ENCODE data around the gene OR51F2. TPM values are rescaled to one million over a fixed set of nuclear protein-coding genes. Genes with fewer than 3 reads are reported as not detected.

OR51F2 gene
- total RNA-seq, 4 donors from 2014 or later = not detected

GRCh38 chr11:4862447-4863236 is 41.5 kb downstream of the OR51F2 start:
- DNase-seq (ENCODE audit: extremely low spot score) = no peak
- H3K27me3 ChIP-seq = no peaks in the 10 kb centered on the region
- intact Hi-C loops (cut with DNase I) = no loop called here
- TF ChIP-seq EP300 (IDR thresholded peaks at IDR 0.05) (no peak), POLR2AphosphoS5 (IDR thresholded peaks at IDR 0.05) (no peak), POLR2A (IDR thresholded peaks at IDR 0.05; ENCODE audit: low read depth) (no peak)
- H3K9me3 ChIP-seq = peaks cover 0 to 6% (median 0%) of the 10 kb centered on the region in 4 donors
- H3K4me1 ChIP-seq = no peaks in the 10 kb centered on the region
- H3K4me3 ChIP-seq = no peak overlapping the region
- no peak overlapping the region for H3K27ac ChIP-seq (replicated peaks in 1 of 4)
- no peaks in the 10 kb centered on the region for H3K36me3 ChIP-seq

- Histone ChIP-seq H3K27me3 (no peaks in the 10 kb centered on the region), H3K4me3 (no peak overlapping the region), H3K9me3 (peaks cover 0 to 6% (median 0%) of the 10 kb centered on the region in 4 donors), H3K4me1 (no peaks in the 10 kb centered on the region), H3K27ac (replicated peaks in 1 of 4) (no peak overlapping the region), H3K36me3 (no peaks in the 10 kb centered on the region)
- TF ChIP-seq CTCF (IDR thresholded peaks at IDR 0.05) = no peak
- TF ChIP-seq POLR2A (IDR thresholded peaks at IDR 0.05; ENCODE audit: low read depth) = no peak
- TF ChIP-seq POLR2AphosphoS5 (IDR thresholded peaks at IDR 0.05) = no peak
- TF ChIP-seq EP300 (IDR thresholded peaks at IDR 0.05) = no peak
- WGBS = 71% methylated on average over 4 of the region's 4 CpGs
- DNase-seq (ENCODE audit: extremely low spot score) = no peak
- intact Hi-C loops (cut with DNase I) = no loop called here
Measured at GRCh38 chr11:4863876-4864275, 42.8 kb downstream of the OR51F2 start.

GRCh38 chr11:4865855-4866254 is 44.7 kb downstream of the OR51F2 start:
- Histone ChIP-seq H3K9me3 (peaks cover 0 to 6% (median 0%) of the 10 kb centered on the region in 4 donors), H3K4me3 (no peak overlapping the region), H3K4me1 (no peaks in the 10 kb centered on the region), H3K36me3 (no peaks in the 10 kb centered on the region), H3K27ac (replicated peaks in 1 of 4) (no peak overlapping the region), H3K27me3 (no peaks in the 10 kb centered on the region)
- no peak for DNase-seq (ENCODE audit: extremely low spot score)
- TF ChIP-seq CTCF (IDR thresholded peaks at IDR 0.05) (no peak), EP300 (IDR thresholded peaks at IDR 0.05) (no peak), POLR2AphosphoS5 (IDR thresholded peaks at IDR 0.05) (no peak), POLR2A (IDR thresholded peaks at IDR 0.05; ENCODE audit: low read depth) (no peak)
- 47% methylated on average over 1 of the region's 1 CpG for WGBS
- intact Hi-C loops (cut with DNase I) = no loop called here

Other genes starting within 250 kb of the OR51F2 start
- not detected for gene OR52I2, start 239.6 kb upstream of the OR51F2 start, total RNA-seq
- gene OR52I1, start 227.3 kb upstream of the OR51F2 start, total RNA-seq = not detected
- 10 to 100 TPM in 2 of 4 donors, 1 to 10 TPM in 2; 8.8 to 16.8 (median 11.2) TPM for gene TRIM68, start 213.1 kb upstream of the OR51F2 start, total RNA-seq
- not detected for gene OR51D1, start 183.8 kb upstream of the OR51F2 start, total RNA-seq
- 1 to 10 TPM in 2 of 4 donors, under 1 TPM in 1, not detected in 1; 0.33 to 1.3 (median 1.2) TPM for gene OR51E1, start 177.3 kb upstream of the OR51F2 start, total RNA-seq
- 1 to 10 TPM in 2 of 4 donors, under 1 TPM in 2; under 0.01 to 1.8 (median 0.72) TPM for gene OR51E2, start 123.5 kb upstream of the OR51F2 start, total RNA-seq
- gene MMP26, start 116.5 kb upstream of the OR51F2 start, total RNA-seq = not detected
- not detected for gene OR51F1, start 51.4 kb upstream of the OR51F2 start, total RNA-seq
- gene OR52R1, start 16.9 kb upstream of the OR51F2 start, total RNA-seq = not detected
- gene OR51S1, start 27.9 kb downstream of the OR51F2 start, total RNA-seq = not detected
- gene OR51T1, start 60.6 kb downstream of the OR51F2 start, total RNA-seq = not detected
- gene OR51A7, start 82.5 kb downstream of the OR51F2 start, total RNA-seq = not detected
- gene OR51G2, start 98.0 kb downstream of the OR51F2 start, total RNA-seq = not detected
- not detected for gene OR51G1, start 103.0 kb downstream of the OR51F2 start, total RNA-seq
- gene OR51A4, start 126.3 kb downstream of the OR51F2 start, total RNA-seq = not detected
- gene OR51A2, start 134.4 kb downstream of the OR51F2 start, total RNA-seq = not detected
- gene OR51L1, start 173.5 kb downstream of the OR51F2 start, total RNA-seq = not detected
- gene OR52J3, start 225.2 kb downstream of the OR51F2 start, total RNA-seq = not detected
- not detected for gene OR52E2, start 238.3 kb downstream of the OR51F2 start, total RNA-seq
- gene OR52E1, start 248.3 kb downstream of the OR51F2 start, total RNA-seq = not detected